Heart right ventricle (tissue), 16 donors: ENCODE data around the gene SASH1. TPM values are rescaled to one million over a fixed set of nuclear protein-coding genes. Genes with fewer than 3 reads are reported as not detected.

Experiments used
- ATAC-seq, 8 donors: fragments of 200-7000 bp; cut with Tn5 transposase; one replicate each; pipeline ENCODE4 v1.9.1; 2020; ENCODE audit warnings: mild to moderate bottlenecking in 8 of 8, moderate library complexity in 8 of 8, moderate number of reproducible peaks in 1 of 8
- DNase-seq, 2 donors: peaks; one replicate each; pipeline ENCODE4 v3.0.0-alpha.2; 2020
- H3K27ac ChIP-seq, 10 donors: fragments of 200-600 bp; sonication (generic) in 2 of 10; one replicate each; pipeline versions ENCODE4 v1.5.0 to v1.8.0; 2020 to 2022; ENCODE audit warnings: mild to moderate bottlenecking in 3 of 10
- H3K27me3 ChIP-seq, 7 donors: fragments of 200-600 bp; one replicate each; pipeline ENCODE4 v1.8.0; 2021 to 2022; ENCODE audit warnings: mild to moderate bottlenecking in 2 of 7
- H3K36me3 ChIP-seq, 9 donors: fragments of 200-600 bp; sonication (generic) in 1 of 9; one replicate each; pipeline versions ENCODE4 v1.5.0 to v1.8.0; 2020 to 2022; ENCODE audit warnings: mild to moderate bottlenecking in 2 of 9
- H3K4me1 ChIP-seq, 9 donors: fragments of 200-600 bp; sonication (generic) in 1 of 9; one replicate each; pipeline versions ENCODE4 v1.5.0 to v1.8.0; 2020 to 2022; ENCODE audit warnings: mild to moderate bottlenecking in 4 of 9
- H3K4me3 ChIP-seq, 10 donors: fragments of 200-600 bp; sonication (generic) in 2 of 10; one replicate each; pipeline versions ENCODE4 v1.5.0 to v1.8.0; 2020 to 2022; ENCODE audit warnings: mild to moderate bottlenecking in 7 of 10, moderate library complexity in 2 of 10
- H3K9me3 ChIP-seq, 11 donors: fragments of 200-600 bp in 10 of 11; sonication (generic) in 2 of 11; one replicate each; pipeline versions ENCODE4 v1.5.0 to v1.8.0; 2013 to 2022; ENCODE audit warnings: mild to moderate bottlenecking in 2 of 11, control low read depth in 1 of 11, moderate library complexity in 1 of 11
- CTCF ChIP-seq, 9 donors: fragments of 200-600 bp; sonication (generic) in 2 of 9; IDR thresholded peaks; one replicate each; pipeline versions ENCODE4 v1.5.0 to v1.8.0; 2021 to 2022; ENCODE audit warnings: antibody characterized with exemption in 9 of 9, mild to moderate bottlenecking in 5 of 9, moderate library complexity in 1 of 9
- WGBS, 2 donors: extraction: QIAGEN DNeasy Blood & Tissue Kit; methylation state at CpG; one replicate each; pipeline ENCODE4 v1.1.7; 2013; ENCODE audit warnings: inconsistent platforms in 1 of 2; 5-methylcytosine and 5-hydroxymethylcytosine counted together
- intact Hi-C, 10 donors: fragments of 100-400 bp; cut with DNase I; formaldehyde crosslinking; loops; one replicate each; pipeline versions ENCODE4 v1.11.1 to v1.14.2; 2022
- polyA plus RNA-seq, 2 donors: library from polyadenylated mRNA; stranded (reverse); fragments of 200-250 nt; gene quantifications; one replicate each; pipeline ENCODE4 v1.2.3, GENCODE V29; 2013
- total RNA-seq, 10 donors: library from RNA; stranded (reverse); fragmentation: NEBNext Ultra II Directional in 3 of 10; extraction: Animal tissue kit (Norgen Biotek cat#: 25700) in 3 of 10; gene quantifications; one replicate each; pipeline versions ENCODE4 v1.2.1 to v1.2.4, GENCODE V29; 2021 to 2023
- donor health status: Arrhythmogenic right ventricular cardiomyopathy.
- donor health status: ischemic (EF 13 %, LVEDD 7.1; RV severe dilation, severe dysfunction).
- donor health status: healthy with polysubstance abuse.
- donor health status: DM: no; HTN: yes; CAD: no.
- donor health status: DM: no; HTN: no; CAD: no.
- donor health status: ischemic (EF 25% LVEDD 6.9; RV normal size, moderate dysfunction).
- donor health status: ischemic (EF 25% LVEDD 5.7; RV mildly dilated, moderate dysfunction).
- donor health status: healthy.
- donor health status: DM: yes; HTN: yes; CAD: no.
- donor health status: Ischemic cardiomyopathy.
- donor health status: ischemic (EF 35%, LVEDD 5.7; RV mildly dilated, moderate dysfunction).
- donor health status: nonischemic (EF 11% LVEDD 7.7; RV severe dilation, severe dysfunction).
- donor health status: DM: yes; HTN: yes; CAD: no.
- donor health status: PGD.
- donor health status: ischemic (EF 29% LVEDD 5.4; RV normal size, mild dysfunction).
- donor health status: nonischemic (EF 23%, LVEDD 6.1; RV moderate dilation, normal function).

Gene SASH1
- total and polyA plus RNA-seq, 12 donors: 6.9 to 47.1 (median 25.9) TPM

GRCh38 chr6:148529010-148529409 lies 186.4 kb downstream of the SASH1 start:
- intact Hi-C loops: no loop called here
- H3K4me3 ChIP-seq: no peak overlapping the region
- H3K4me1 ChIP-seq: peaks cover 0 to 47% (median 19%) of the 10 kb centered on the region in 9 donors
- DNase-seq: no peak
- peaks cover 0 to 100% (median 45%) of the 10 kb centered on the region in 9 donors for H3K36me3 ChIP-seq
- TF ChIP-seq CTCF (IDR thresholded peaks at IDR 0.05): no peak
- ATAC-seq: no peak
- no peaks in the 10 kb centered on the region for H3K9me3 ChIP-seq
- peak overlapping the region in 1 of 10 donors; percentile 67 for H3K27ac ChIP-seq
- 80 to 84% methylated on average over 13 of the region's 13 CpGs for WGBS, 2 donors
- H3K27me3 ChIP-seq: no peaks in the 10 kb centered on the region

- intact Hi-C loops: no loop called here
- WGBS, 2 donors: 33 to 47% methylated on average over 8 of the region's 8 CpGs
Observed at GRCh38 chr6:148530394-148530953, 187.8 kb downstream of the SASH1 start.

GRCh38 chr6:148530976-148531375 lies 188.3 kb downstream of the SASH1 start:
- no peak for TF ChIP-seq CTCF (IDR thresholded peaks at IDR 0.05)
- DNase-seq (no peak), ATAC-seq (no peak)
- WGBS, 2 donors: 78 to 82% methylated on average over 4 of the region's 4 CpGs
- peaks cover 0 to 100% (median 64%) of the 10 kb centered on the region in 9 donors for H3K36me3 ChIP-seq
- intact Hi-C loops: no loop called here
- H3K27ac ChIP-seq: peak overlapping the region in 8 of 10 donors; percentile 17 to 69 (median 42)
- peak overlapping the region in 3 of 10 donors; percentile 6 to 18 (median 8) for H3K4me3 ChIP-seq
- no peaks in the 10 kb centered on the region for H3K9me3 ChIP-seq
- H3K27me3 ChIP-seq: no peaks in the 10 kb centered on the region
- peaks cover 0 to 40% (median 19%) of the 10 kb centered on the region in 9 donors for H3K4me1 ChIP-seq

More at GRCh38 chr6:148530394-148530953, 187.8 kb downstream of the SASH1 start:
- DNase-seq (no peak), ATAC-seq (peak in 7 of 8 donors; percentile 41 to 70 (median 59))
- peak overlapping the region in 4 of 10 donors; percentile 6 to 27 (median 13) for H3K4me3 ChIP-seq
- H3K27me3 ChIP-seq: no peaks in the 10 kb centered on the region
- peak overlapping the region in 9 of 10 donors; percentile 12 to 69 (median 38) for H3K27ac ChIP-seq
- no peak for TF ChIP-seq CTCF (IDR thresholded peaks at IDR 0.05)
- H3K4me1 ChIP-seq: peaks cover 0 to 43% (median 19%) of the 10 kb centered on the region in 9 donors
- H3K9me3 ChIP-seq: no peaks in the 10 kb centered on the region
- H3K36me3 ChIP-seq: peaks cover 0 to 100% (median 59%) of the 10 kb centered on the region in 9 donors

GRCh38 chr6:148532698-148533097 lies 190.1 kb downstream of the SASH1 start:
- Histone ChIP-seq H3K36me3 (peaks cover 0 to 97% (median 64%) of the 10 kb centered on the region in 9 donors), H3K4me1 (peaks cover 0 to 44% (median 25%) of the 10 kb centered on the region in 9 donors), H3K9me3 (no peaks in the 10 kb centered on the region), H3K27me3 (no peaks in the 10 kb centered on the region), H3K4me3 (no peak overlapping the region), H3K27ac (no peak overlapping the region)
- DNase-seq (no peak), ATAC-seq (no peak)
- intact Hi-C loops: no loop called here
- TF ChIP-seq CTCF (IDR thresholded peaks at IDR 0.05): no peak
- WGBS, 2 donors: 97% methylated on average over 13 of the region's 13 CpGs
